ENCODE data around the gene F11R.
"Not testable (repeated sequence)": the region's sequence is repeated elsewhere in the genome, so short reads cannot be mapped to it uniquely, and the experiment has no call there.

GRCh38 chr1:161026954-161027353 lies 6.0 kb upstream of the F11R start:
- not testable (repeated sequence) for TF ChIP-seq CTCF, POLR2A (IDR thresholded peaks at IDR 0.05)

Data from right lobe of liver (tissue), 4 donors.